Transverse colon (tissue), 4 donors: ENCODE measurements around the gene FOXP2.

Experiments used
- CTCF ChIP-seq, 5 experiments: fragments of 200-600 bp in 3 of 5; fragments of 450-650 bp in 2 of 5; sonication (generic) in 3 of 5; IDR thresholded peaks; 1 replicate in 2 of 5; 2 replicates in 3 of 5; pipeline ENCODE4 v1.5.1; 2016 to 2017; ENCODE audit warnings: antibody characterized with exemption in 5 of 5, inconsistent platforms in 3 of 5, mild to moderate bottlenecking in 2 of 5, moderate library complexity in 1 of 5
- EP300 ChIP-seq: sonication (generic); formaldehyde crosslinking; IDR thresholded peaks from one replicate; pipeline ENCODE4 v1.6.1; 2017; ENCODE audit warnings: antibody characterized with exemption, low read depth
- POLR2A ChIP-seq: fragments of 450-650 bp; IDR thresholded peaks from one replicate; pipeline ENCODE4 v1.6.1; 2016; ENCODE audit warnings: antibody characterized with exemption, mild to moderate bottlenecking, moderate library complexity
- POLR2AphosphoS5 ChIP-seq, 3 donors: sonication (generic); formaldehyde crosslinking; IDR thresholded peaks; one replicate each; pipeline ENCODE4 v1.6.1; 2016; ENCODE audit warnings: antibody characterized with exemption in 3 of 3

GRCh38 chr7:114700247-114700928 is 285.8 kb downstream of the FOXP2 start:
- TF ChIP-seq CTCF (IDR thresholded peaks at IDR 0.05), result no peak
- no peak for TF ChIP-seq POLR2A
- TF ChIP-seq POLR2AphosphoS5 (IDR thresholded peaks at IDR 0.05), result no peak
- no peak for TF ChIP-seq EP300
